B cell (primary cell): Measurements from ENCODE around the gene GBE1. TPM values are rescaled to one million over a fixed set of nuclear protein-coding genes. Genes with fewer than 3 reads are reported as not detected.

Experiments used
- ATAC-seq: fragments of 200-7000 bp; cut with Tn5 transposase; one replicate; pipeline ENCODE4 v1.10.0; 2021; ENCODE audit warnings: low read depth, mild to moderate bottlenecking, moderate number of reproducible peaks, moderate library complexity
- CTCF ChIA-PET: fragments of 350-600 bp; sonication (Branson Sonifier 250); formaldehyde crosslinking; loops from one replicate; lab custom pipeline; 2021; ENCODE audit warnings: antibody characterized with exemption, inconsistent platforms; lab: Charles Lee
- POLR2A ChIA-PET: fragments of 350-600 bp; sonication (Branson Sonifier 250); formaldehyde crosslinking; loops from one replicate; lab custom pipeline; 2021; ENCODE audit warnings: antibody characterized with exemption; lab: Charles Lee
- DNase-seq: peaks from one replicate; pipeline ENCODE4 v3.0.0; 2013
- H2AFZ ChIP-seq: 2 replicates; pipeline ENCODE4 v1.6.1; 2012; ENCODE audit warnings: mild to moderate bottlenecking, low read depth, low read length; ENCODE audit not compliant: insufficient read depth, poor library complexity, severe bottlenecking
- H3K27ac ChIP-seq, 2 donors: 1 replicate in 1 of 2; 2 replicates in 1 of 2; pipeline ENCODE4 v1.5.1; 2012 to 2013; ENCODE audit warnings: low read length in 2 of 2, mild to moderate bottlenecking in 2 of 2, moderate library complexity in 1 of 2
- H3K27me3 ChIP-seq, 4 experiments: fragments of 200-600 bp in 1 of 4; sonication (generic) in 1 of 4; replicated peaks in 1 of 4; 1 replicate in 2 of 4; 2 replicates in 2 of 4; pipeline versions ENCODE4 v1.6.1 to v1.7.0; 2013 to 2016; ENCODE audit warnings: low read length in 3 of 4, mild to moderate bottlenecking in 2 of 4, mixed read lengths in 1 of 4, moderate library complexity in 1 of 4; ENCODE audit not compliant: insufficient read depth in 4 of 4, control insufficient read depth in 3 of 4; ENCODE audit errors: control extremely low read depth in 1 of 4
- H3K36me3 ChIP-seq, 2 experiments: replicated peaks in 1 of 2; 1 replicate in 1 of 2; 2 replicates in 1 of 2; pipeline versions ENCODE4 v1.6.1 to v1.7.1; 2013; ENCODE audit warnings: low read length in 1 of 2; ENCODE audit not compliant: insufficient read depth in 2 of 2, control insufficient read depth in 1 of 2; ENCODE audit errors: control extremely low read depth in 1 of 2, extremely low read depth in 1 of 2
- H3K4me1 ChIP-seq, 2 donors: fragments of 200-600 bp in 1 of 2; sonication (generic) in 1 of 2; 1 replicate in 1 of 2; 2 replicates in 1 of 2; pipeline versions ENCODE4 v1.5.1 to v1.6.1; 2013 to 2017; ENCODE audit warnings: low read length in 2 of 2; ENCODE audit not compliant: control insufficient read depth in 2 of 2, insufficient read depth in 2 of 2
- H3K4me2 ChIP-seq: replicated peaks from 2 replicates; pipeline ENCODE3; 2012; ENCODE audit warnings: mild to moderate bottlenecking, low read depth, low read length; ENCODE audit not compliant: poor library complexity, severe bottlenecking
- H3K4me3 ChIP-seq, 5 experiments: fragments of 200-600 bp in 1 of 5; sonication (generic) in 1 of 5; 1 replicate in 3 of 5; 2 replicates in 2 of 5; pipeline versions ENCODE4 v1.5.1 to v1.7.0; 2011 to 2016; ENCODE audit warnings: low read length in 4 of 5, mild to moderate bottlenecking in 4 of 5, low read depth in 2 of 5, control low read depth in 1 of 5, moderate library complexity in 1 of 5; ENCODE audit not compliant: insufficient read depth in 1 of 5; ENCODE audit errors: control extremely low read depth in 1 of 5, extremely low read depth in 1 of 5
- H3K79me2 ChIP-seq: fragments of 200-600 bp; sonication (generic); one replicate; pipeline ENCODE4 v1.6.0; 2016; ENCODE audit warnings: low read length; ENCODE audit not compliant: control insufficient read depth, insufficient read depth
- H3K9ac ChIP-seq: fragments of 200-600 bp; sonication (generic); 2 replicates; pipeline ENCODE4 v1.6.1; 2017; ENCODE audit warnings: mild to moderate bottlenecking, low read length, moderate library complexity
- H3K9me3 ChIP-seq, 3 donors: one replicate each; pipeline versions ENCODE4 v1.6.1 to v1.7.1; 2013; ENCODE audit warnings: low read length in 2 of 3; ENCODE audit not compliant: control insufficient read depth in 2 of 3, insufficient read depth in 1 of 3; ENCODE audit errors: control extremely low read depth in 1 of 3
- H4K20me1 ChIP-seq: 2 replicates; pipeline ENCODE4 v1.6.0; 2012; ENCODE audit warnings: mild to moderate bottlenecking, low read length; ENCODE audit not compliant: insufficient read depth, control insufficient read depth, poor library complexity, severe bottlenecking
- H3K27ac Mint-ChIP-seq: one replicate; pipeline ENCODE4 v1.8.0; 2021; ENCODE audit warnings: mixed read lengths
- H3K27me3 Mint-ChIP-seq: one replicate; pipeline ENCODE4 v1.8.0; 2021; ENCODE audit warnings: mixed read lengths
- H3K4me1 Mint-ChIP-seq: one replicate; pipeline ENCODE4 v1.8.0; 2021; ENCODE audit warnings: mixed read lengths
- H3K4me3 Mint-ChIP-seq: one replicate; pipeline ENCODE4 v1.8.0; 2021; ENCODE audit warnings: mixed read lengths
- H3K9me3 Mint-ChIP-seq: one replicate; pipeline ENCODE4 v1.8.0; 2022; ENCODE audit warnings: mixed read lengths; ENCODE audit not compliant: insufficient read depth
- CTCF ChIP-seq: fragments of 200-600 bp; IDR thresholded peaks from one replicate; pipeline ENCODE4 v1.8.0; 2022; ENCODE audit warnings: antibody characterized with exemption, mild to moderate bottlenecking
- EZH2 ChIP-seq: IDR thresholded peaks from 2 replicates; pipeline ENCODE4 v1.6.1; 2012; ENCODE audit warnings: borderline replicate concordance, low read depth, mild to moderate bottlenecking, moderate library complexity, low read length; ENCODE audit not compliant: insufficient read depth, poor library complexity, severe bottlenecking
- WGBS: methylation state at CpG from one replicate; pipeline ENCODE4 v1.1.5; 2013; ENCODE audit warnings: missing lambda C conversion rate; ENCODE audit not compliant: insufficient coverage; 5-methylcytosine and 5-hydroxymethylcytosine counted together
- intact Hi-C: fragments of 100-400 bp; cut with micrococcal nuclease; formaldehyde crosslinking; loops from one replicate; pipeline ENCODE4 v1.10.0; 2022
- polyA plus RNA-seq: library from polyadenylated mRNA; depleted of rRNA; stranded (reverse); fragments of >200 nt; gene quantifications from 2 replicates; pipeline ENCODE4 v1.2.3, GENCODE V29; 2012
- total RNA-seq, 2 donors: library from RNA; stranded (reverse); fragments of 120-200 nt in 1 of 2; gene quantifications; 1 replicate in 1 of 2; 2 replicates in 1 of 2; pipeline versions ENCODE4 v1.2.3 to v1.2.4, GENCODE V29; 2013 to 2022

The GBE1 gene
- total and polyA plus RNA-seq, 2 donors (not counting 1 experiment from before 2014, with no cell fraction given) = 3.4 to 20.8 TPM

GRCh38 chr3:81726132-81726531, 35.3 kb downstream of the GBE1 start:
- no peak overlapping the region for H2AFZ ChIP-seq
- intact Hi-C loops = no loop called here
- no peak for TF ChIP-seq CTCF
- TF ChIP-seq EZH2 = no peak
- Mint-ChIP-seq H3K4me1 (peaks cover 16% of the 10 kb centered on the region), H3K9me3 (no peaks in the 10 kb centered on the region), H3K27ac (no peak overlapping the region), H3K4me3 (no peak overlapping the region), H3K27me3 (no peaks in the 10 kb centered on the region)
- H3K4me3 ChIP-seq = no peak overlapping the region
- H3K79me2 ChIP-seq = no peaks in the 10 kb centered on the region
- peaks cover 2 to 6% of the 10 kb centered on the region in 2 donors for H3K4me1 ChIP-seq
- ChIA-PET POLR2A (no interaction called here), CTCF (no interaction called here)
- no peak for ATAC-seq
- no CpG with 5 or more reads among the region's 2 CpGs for WGBS
- H3K36me3 ChIP-seq = no peaks in the 10 kb centered on the region
- no peak overlapping the region for H3K27ac ChIP-seq
- H3K9me3 ChIP-seq = no peaks in the 10 kb centered on the region
- H4K20me1 ChIP-seq = no peaks in the 10 kb centered on the region
- DNase-seq = no peak
- H3K27me3 ChIP-seq = no peaks in the 10 kb centered on the region
- no peak overlapping the region for H3K4me2 ChIP-seq
- no peak overlapping the region for H3K9ac ChIP-seq

- Histone ChIP-seq H2AFZ (no peak overlapping the region), H3K9ac (no peak overlapping the region), H3K9me3 (no peaks in the 10 kb centered on the region), H3K36me3 (no peaks in the 10 kb centered on the region), H3K4me2 (no peak overlapping the region), H3K27ac (no peak overlapping the region), H4K20me1 (no peaks in the 10 kb centered on the region), H3K4me1 (peaks cover 2 to 6% of the 10 kb centered on the region in 2 donors), H3K27me3 (no peaks in the 10 kb centered on the region), H3K4me3 (no peak overlapping the region), H3K79me2 (no peaks in the 10 kb centered on the region)
- ATAC-seq (no peak), DNase-seq (no peak)
- H3K9me3 Mint-ChIP-seq = no peaks in the 10 kb centered on the region
- H3K4me3 Mint-ChIP-seq = no peak overlapping the region
- ChIA-PET CTCF (no interaction called here), POLR2A (no interaction called here)
- no peak overlapping the region for H3K27ac Mint-ChIP-seq
- no peaks in the 10 kb centered on the region for H3K27me3 Mint-ChIP-seq
- WGBS = 90% methylated on average over 2 of the region's 4 CpGs
- TF ChIP-seq CTCF (no peak), EZH2 (no peak)
- H3K4me1 Mint-ChIP-seq = peaks cover 14% of the 10 kb centered on the region
- intact Hi-C loops = no loop called here
Measured at GRCh38 chr3:81723732-81724313, 37.6 kb downstream of the GBE1 start.
